ENCODE results near the gene PEX11A.
"Not testable (repeated sequence)": the region's sequence is repeated elsewhere in the genome, so short reads cannot be mapped to it uniquely, and the experiment has no call there.

PEX11A gene, protein sequence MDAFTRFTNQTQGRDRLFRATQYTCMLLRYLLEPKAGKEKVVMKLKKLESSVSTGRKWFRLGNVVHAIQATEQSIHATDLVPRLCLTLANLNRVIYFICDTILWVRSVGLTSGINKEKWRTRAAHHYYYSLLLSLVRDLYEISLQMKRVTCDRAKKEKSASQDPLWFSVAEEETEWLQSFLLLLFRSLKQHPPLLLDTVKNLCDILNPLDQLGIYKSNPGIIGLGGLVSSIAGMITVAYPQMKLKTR

DNA sequence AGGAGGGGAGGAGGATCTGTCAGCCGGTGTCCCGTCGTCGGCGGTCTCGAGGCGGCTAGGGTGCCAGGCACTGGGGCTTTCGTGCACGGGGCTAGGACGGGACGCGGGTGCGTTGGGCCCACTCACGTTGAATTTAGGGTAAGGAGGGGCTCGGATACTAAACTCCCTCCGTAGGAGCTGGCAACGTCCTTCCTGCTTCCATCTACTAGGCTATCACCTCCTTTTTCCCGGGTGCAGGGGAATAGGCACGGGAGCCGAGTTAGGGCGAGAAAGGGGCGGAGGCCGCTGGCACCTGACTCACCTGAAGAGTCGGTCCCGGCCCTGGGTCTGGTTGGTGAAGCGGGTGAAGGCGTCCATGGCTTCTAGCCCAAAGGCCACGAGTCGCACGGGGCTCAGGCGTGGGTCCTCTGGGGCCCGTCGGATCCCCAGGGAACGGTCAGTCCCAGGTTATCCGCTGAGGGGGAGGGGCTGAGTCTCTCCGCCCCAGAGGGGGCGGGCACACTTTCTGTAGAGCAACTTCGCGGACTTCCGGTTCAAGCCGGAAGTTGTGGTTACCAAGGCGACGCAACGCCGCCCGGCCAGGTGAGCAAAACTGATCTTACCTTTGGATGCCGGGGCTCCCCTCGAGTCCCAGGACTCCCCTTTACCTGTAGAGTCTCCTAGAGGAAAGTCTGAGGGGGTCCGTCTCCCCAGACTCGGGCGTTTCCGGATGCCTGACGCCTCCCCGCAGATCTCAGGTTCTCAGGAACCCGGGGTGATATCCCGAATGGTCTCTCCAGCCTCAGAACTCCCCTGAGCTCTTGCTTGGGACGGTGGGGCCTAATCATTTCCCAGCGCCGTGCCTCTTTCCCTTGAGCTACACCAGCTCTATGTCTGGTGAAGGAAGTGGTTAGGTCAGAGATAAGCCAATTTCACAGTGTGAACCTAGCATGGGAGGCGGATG, at the start of gene PEX11A, which contains the start of gene WDR93:
TSS of gene PEX11A (minus strand) at position 479 of the 943 bp plus-strand sequence. CDS start at position 357, 122 bp downstream.
TSS of gene WDR93 (plus strand) at position 536 of the 943 bp plus-strand sequence. CDS start 10,936 bp downstream, outside the sequence.
- DNase-seq: peak; percentile 55 to 80

DNA sequence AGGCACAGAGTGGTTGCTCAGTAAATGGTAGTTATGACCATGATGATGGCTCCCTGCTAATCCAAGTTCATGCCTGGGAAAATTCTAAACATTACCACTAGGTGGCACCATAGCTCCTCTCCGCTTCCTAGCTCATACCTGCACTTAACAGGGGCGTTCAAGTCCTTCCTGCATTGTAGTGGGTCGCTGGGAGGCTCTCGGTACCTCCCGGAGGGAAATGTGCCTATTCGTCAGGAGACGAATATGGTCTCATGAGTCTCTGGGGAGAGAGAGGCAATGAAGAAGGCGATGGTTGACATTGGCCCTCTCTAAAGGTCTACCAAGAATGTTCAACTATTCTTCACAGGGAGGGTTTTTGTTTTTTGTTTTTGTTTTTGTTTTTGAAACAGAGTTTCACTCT, 49.6 kb upstream of the PEX11A start:
- peak; percentile 24 to 84 for DNase-seq

DNA sequence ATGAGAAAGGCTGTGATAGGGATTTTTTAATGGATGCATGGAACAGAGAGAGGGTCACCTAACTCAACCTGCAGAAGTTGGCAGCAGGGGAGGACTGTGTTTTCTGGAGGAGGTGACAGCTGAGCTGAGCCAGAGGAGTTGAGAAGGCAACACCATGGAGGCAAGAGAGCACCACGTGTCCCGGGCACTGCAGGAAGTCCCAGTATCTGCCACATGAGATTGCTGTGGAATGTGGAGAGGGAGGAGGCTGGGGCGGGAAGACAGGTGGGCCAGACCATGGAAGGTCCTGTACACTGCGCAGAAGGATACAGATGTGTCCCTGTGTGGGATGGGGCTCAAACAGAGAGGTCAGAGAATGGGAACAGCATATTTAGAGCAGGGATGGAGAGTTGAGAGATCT, 45.2 kb upstream of the PEX11A start:
- no peak for DNase-seq

DNA sequence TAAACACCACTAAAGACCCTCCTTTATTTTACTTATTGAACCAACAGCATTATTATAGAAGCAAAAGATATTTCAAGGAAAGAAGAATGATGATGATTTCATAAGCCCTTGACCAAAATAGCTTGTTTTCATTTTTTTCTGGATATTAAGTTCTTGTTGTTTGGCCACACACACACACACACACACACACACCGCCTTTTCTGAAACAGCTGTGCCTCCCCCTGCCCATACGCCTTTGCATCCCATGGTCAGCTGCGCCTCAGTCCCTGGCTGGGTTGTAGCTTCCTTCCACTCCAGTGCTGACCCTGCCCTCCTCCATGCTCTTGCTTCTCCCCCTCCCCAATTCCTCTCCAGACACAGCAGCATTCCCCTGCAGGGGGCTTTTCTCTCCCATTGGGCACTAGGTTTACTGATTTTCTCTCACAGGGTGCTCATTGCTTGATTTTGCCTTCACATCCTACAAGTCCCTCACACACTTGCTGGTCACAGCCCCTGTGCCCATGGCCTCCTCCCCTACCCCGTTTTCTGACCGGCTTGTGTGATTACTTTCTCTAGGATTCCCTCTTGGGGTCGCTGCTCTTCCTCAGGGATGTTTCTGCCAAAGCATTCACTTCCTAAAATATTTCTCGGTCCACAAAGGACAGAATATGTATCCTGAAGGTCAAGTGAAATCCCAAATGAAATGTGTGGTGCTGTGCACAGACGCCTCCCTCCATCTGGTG, 42.1 kb upstream of the PEX11A start:
- DNase-seq: no peak

DNA sequence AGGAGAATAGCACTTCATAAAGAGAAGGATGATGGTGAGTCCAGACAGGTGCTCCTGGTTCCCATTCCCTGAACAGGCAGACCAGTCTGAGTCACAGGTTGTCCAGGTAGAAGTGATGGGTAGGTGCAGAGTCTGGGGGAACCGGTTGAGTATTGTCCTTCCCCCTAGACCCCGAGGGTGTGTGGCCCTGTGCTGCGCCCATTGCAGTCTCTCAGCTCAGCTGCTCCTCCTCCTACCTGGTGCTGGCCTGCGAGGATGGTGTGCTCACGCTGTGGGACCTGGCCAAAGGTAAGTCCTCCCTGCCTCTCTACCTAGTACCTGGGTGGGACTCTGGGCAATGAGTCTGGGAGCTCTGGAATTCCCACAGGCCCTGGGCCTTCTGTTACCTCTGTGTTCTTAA, 40.7 kb upstream of the PEX11A start:
- no peak for DNase-seq

DNA sequence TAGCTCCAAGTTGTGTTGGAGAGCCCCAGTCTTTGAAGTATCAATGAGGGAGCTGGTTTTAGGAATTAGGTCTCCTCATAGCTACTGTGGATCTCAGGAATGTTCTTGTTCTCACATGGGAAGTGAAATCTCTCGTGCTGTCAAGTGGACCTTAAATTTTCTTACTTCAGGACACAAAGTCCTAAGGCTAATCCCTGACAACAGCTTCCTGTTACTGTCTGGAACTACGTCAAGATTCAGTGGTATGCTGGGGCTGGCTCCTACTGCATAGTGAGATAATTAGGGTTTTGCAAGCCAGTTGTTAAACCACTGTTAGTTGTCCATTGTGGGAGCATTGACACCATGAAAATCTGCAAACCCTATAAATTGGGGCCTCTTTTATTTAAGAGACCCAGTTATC, 37.7 kb upstream of the PEX11A start:
- DNase-seq: no peak

DNA sequence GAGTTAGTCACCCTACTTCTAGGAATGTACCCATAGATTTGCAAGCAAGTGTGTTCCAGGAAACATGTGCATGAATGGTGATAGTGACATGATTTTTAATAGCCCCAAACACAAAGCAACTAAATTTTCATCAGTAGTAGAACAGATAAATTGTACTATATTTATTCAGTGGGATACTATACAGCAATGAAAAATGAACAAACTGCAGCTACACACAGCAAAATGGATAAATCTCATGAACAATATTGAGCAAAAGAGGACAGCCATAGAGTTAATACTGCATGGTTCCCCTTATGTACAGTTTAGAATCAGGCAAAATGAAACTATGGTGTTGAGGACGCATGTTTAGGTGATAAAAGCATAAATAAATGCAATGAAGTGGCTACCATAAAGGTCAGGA, 34.5 kb upstream of the PEX11A start:
- DNase-seq: no peak

DNA sequence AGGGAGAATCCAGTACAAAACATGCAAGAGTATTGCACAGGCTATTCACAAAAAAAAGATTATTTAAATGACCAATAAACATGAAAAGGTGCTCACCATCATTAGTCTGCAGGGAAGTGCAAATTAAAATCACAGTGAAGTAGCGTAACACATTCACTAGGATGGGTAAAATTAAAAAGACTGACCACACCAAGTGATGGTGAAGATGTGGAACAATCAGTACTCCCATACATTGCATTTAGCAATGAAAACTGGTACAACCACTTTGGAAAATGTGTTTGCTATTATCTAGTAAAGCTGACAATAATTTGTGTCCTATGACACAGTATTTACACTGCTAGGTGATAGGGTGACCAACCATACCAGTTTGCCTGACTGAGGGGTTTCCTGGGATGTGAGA, 34.1 kb upstream of the PEX11A start:
- no peak for DNase-seq

DNA sequence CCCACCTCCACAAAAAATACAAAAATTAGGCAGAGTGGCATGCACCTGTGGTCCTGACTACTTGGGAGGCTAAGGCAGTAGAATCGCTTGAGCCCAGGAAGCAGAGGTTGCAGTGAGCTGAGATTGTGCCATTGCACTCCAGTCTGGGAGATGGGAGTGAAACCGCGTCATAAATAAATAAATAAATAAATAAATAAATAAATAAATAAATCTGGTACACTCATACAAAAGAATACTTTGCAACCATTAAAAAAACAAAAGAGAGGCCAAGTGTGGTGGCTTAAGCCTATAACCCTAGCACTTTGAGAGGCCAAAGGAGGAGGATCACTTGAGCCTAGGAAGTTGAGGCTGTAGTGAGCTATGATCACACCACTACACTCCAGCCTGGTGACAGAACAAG, 32.5 kb upstream of the PEX11A start:
- no peak for DNase-seq

DNA sequence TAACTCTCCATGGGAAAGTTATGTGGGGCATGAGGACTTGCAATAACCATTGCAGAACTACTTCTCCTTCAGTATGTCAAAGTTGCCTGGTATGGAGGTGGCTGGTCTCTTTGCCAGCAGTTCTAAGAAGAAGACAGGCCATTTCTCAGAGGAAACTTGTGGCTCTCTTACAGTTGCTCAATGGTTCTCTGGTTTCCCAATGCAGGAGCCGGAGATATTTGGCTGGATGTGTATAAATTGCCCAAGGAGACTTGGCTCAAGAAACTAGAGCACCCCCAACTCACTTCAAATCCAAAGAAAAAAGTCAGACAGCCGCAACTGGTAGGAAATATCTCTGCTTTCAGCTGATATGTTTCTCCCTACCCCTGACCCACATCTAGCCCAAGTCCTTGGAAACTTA, 24.2 kb upstream of the PEX11A start:
- DNase-seq: no peak

DNA sequence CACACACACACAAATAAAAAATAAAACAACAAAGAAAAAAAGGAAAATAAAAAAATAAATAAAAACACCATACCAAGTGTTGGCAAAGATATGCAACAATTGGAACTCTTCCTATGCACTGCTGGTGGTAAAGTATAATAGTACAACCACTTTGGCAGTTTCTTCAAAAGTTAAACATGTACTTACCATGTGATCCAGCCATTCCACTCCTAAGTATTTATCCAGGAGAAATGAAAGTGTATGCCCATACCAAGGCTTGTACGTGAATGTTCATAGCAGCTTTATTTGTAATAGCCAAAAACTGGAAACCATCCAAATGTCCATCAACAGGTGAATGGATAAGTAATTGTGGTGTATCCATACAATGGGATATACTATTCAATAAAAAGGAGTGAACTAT, 17.0 kb upstream of the PEX11A start:
- DNase-seq: no peak

DNA sequence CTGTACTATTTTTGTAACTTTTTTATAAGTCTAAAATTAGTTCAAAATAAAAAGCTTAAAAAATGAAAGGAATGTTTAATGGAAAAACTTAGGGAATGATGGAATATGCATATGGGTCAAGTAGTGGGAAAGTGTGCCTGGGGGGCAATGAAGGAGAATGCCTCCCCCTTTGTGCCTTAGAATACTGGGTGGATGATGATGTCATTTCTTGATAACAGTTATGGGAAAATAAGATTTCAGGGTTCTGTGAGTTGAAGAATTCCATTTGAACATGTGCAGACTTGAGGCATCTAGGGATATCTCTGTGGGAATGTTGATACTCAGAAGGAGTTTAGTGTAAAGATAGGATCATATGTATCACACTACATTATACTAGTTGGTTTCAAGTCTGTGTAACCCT, 13.9 kb upstream of the PEX11A start:
- DNase-seq: no peak

DNA sequence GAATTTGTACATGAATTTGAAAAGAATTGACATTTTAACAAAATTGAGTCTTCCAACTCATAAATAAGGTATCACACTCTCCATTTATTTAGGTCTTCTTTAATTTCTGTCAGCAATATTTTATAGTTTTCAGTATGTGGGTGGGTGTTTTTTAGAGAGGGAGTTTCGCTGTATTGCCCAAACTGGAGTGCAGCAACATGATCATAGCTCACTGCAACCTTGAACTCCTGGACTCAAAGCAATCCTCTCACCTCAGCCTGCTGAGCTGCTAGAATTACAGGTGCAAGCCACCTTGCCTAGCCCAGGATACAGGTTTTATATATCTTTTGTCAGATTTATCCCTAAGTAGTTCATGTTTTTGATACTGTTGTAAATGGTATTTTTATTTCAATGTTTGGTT, 4.6 kb upstream of the PEX11A start:
- DNase-seq: no peak

DNA sequence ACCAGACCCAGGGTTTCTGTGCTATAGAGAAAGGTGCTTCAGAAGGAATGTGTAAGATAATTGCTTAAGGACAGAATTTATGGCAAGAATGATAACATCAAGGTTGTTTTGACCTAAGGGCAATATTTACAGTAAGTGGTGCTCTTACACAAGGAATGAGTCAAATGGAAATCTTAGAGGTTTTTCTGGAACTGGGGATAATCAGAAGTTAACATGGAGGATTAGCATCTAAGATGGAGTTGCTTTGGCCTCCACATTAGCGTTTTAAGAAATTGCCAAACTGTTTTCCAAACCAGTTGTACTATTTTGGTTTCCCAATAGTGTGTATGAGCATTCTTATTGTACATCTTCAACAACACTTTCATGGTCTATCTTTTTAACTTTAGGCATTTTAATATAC, 3.1 kb upstream of the PEX11A start:
- no peak for DNase-seq

DNA sequence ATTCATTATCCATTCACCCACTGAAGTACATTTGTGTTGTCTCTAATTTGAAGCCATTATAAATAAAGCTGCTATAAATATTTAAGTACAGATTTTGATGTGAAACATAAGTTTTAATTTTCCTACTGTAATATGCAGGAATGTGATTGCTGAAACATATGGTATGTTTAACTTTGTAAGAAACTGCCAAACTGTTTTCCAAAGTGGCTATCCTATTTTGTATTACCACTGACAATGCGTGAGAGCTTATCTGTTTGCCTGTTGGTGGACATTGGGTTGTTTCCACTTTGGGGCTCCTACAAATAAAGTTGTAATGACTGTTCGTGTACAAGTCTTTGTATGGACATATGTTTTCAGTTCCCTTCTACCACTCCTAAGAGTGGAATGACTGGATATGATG, 2.5 kb upstream of the PEX11A start:
- no peak for DNase-seq

DNA sequence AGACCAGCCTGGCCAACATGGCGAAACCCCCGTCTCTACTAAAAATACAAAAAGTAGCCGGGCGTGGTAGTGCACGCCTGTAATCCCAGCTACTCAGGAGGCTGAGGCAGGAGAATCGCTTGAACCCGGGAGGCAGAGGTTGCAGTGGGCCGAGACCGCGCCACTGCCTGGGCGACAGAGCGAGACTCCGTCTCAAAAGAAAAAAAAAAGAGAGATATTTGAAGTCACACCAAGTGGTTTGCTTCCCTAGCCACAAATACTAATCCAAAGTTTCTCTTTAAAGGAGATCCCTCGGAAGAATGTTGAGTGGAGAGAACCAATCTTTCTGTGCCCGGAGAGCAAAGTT, 651 bp downstream of the PEX11A start:
- DNase-seq: not testable (repeated sequence)

DNA sequence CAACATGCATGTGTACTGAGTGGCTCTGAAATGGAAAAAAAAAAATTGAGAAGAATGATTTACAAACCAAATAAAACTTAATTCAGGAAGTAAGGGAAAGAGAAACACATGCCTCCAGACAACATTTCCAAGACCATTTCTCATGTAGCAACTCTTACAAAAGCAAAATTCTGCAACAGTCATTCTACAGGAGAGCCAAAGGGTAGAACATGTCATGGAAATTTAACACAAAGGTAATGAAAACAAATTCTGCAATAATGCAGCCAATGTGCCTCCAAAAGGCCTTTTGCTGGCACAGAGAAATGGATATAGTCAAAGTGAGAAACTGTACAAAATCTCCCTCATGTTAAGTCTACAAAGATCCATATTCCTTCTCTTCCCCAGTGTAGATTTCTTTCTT, 4.0 kb downstream of the PEX11A start:
- no peak for DNase-seq

DNA sequence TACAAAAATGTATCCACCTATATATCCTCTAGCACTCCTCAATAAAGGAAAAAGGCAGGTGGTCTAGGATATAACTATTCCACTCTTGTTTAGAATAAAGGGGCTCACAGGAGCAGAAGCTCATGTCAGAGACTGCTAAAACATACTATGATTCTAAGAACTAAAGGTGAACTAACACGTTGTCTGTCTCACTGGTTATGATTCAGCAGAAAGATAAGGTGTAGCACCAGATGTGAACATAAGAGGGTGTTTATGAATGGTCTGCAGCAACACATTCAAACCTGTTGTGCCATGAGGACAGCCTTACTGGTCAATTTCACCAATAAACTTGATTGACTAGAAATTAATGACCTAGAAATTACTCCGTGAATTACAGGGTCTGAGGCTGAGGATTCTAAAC, 4.6 kb downstream of the PEX11A start:
- DNase-seq: no peak

DNA sequence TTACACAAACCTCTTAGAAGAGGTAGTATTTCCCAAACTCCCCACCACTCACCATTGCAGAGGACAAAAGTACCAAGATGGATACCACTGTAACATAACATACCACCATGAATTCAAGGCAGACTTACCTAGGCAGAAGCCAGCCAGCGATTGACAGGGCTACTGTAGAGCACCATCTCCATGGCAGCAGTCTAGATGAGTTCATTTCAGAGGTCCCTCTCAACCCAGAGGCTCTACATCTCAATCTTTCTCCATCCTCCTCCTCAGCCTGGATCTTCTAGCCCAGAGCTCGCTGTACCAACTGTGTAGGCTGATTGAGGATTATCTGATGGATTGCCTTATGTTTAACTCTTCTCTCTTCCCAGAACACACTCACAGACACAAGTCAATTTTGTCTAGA, 9.4 kb downstream of the PEX11A start:
- no peak for DNase-seq

DNA sequence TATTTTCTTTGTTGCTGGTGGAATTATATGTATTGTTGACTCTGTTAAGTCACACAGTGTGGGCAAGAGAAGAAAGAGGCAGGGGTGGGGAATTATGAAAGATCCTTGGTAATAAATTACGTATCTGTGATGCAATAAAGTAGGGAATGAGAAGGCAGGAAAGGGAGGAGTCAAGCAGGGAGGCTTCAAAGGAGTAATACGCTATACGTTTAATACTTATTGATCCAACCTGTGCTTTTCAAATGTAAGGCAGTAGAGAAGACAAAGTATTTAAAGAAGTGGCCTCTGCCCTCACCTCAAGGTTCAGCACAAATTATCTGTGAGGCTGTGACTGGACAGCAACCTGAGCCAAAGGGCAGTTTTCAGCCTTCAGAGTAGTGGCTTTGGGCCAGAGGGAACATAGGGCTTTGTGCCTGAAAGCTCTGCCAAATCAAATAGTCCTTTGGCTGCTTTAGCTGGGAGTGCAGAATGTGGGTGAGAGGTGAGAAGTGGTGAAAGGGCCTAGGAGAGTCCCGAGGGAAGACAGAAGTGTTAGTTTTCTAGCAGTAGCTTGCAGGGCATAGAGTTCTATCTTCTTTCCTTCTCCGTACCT, 10.2 kb downstream of the PEX11A start:
- no peak for DNase-seq

DNA sequence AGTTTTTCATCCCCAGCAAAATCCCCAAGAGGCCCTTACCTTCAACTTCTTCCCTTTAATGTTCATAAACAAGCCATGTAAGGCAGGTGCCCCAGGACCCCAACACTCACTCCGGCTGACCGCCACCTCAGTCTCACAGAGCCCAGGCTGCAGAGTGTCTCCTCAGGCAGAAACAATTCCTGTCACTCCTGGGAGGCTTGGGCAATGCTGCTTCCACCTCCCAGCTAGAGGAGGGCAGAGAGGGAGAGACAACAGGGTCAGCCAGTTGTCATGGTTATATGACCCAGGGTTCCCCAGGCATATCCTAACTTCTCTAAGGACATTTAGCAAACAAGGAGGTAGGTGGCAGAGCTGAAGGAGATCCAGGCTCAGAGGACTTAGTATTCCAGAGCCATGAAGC, 11.3 kb downstream of the PEX11A start, which contains the start of gene PLIN1:
TSS of gene PLIN1 (minus strand) at position 156 of the 400 bp plus-strand sequence. CDS start 1,878 bp downstream, outside the sequence.
- DNase-seq: no peak

DNA sequence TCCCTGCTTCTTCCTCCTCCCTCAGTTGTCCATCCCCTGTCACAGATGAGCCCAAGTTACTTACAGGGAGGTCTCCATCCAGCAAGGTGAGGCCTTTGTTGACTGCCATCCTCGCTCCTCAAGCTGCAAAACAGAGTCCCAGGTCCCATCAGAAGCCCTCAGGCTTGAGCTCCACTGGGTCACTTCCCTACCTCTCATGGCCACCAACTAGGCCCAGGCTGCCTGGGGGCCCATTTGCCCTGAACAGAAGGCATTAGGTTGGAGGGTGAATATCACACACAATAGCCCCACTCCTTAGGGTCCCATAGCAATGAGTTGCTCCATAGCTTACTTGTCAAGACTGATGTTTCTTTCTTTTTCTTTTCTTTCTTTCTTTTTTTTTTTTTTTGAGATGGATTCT, 13.2 kb downstream of the PEX11A start:
- no peak for DNase-seq

DNA sequence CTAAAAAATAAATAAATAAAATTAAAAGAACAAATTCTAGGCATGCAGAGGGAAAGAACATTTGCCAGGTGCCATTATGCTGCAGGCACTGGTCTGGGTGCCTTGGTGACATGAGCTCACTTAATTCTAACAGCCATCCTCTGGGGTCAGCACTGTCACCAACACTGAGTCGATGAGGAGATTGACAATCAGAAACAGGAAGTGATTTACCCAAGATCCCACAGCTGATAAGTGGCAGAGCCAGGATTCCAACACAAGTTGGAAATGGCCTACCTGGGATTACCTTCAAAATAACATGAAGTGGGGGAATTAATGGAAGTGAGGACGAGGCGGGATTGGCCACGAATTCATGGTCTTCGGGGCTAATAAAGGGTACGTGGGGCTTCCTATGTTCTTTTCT, 14.9 kb downstream of the PEX11A start:
- no peak for DNase-seq
